Fibroblast of mammary gland (primary cell): ENCODE data around the gene SH2D6.
"Not testable (repeated sequence)": the region's sequence is repeated elsewhere in the genome, so short reads cannot be mapped to it uniquely, and the experiment has no call there.

Experiments used
- DNase-seq: peaks from one replicate; pipeline ENCODE4 v3.0.0-alpha.2; 2010; ENCODE audit warnings: low read depth
- H3K4me3 ChIP-seq: 2 replicates; pipeline ENCODE4 v1.5.1; 2011; ENCODE audit warnings: low read depth, mild to moderate bottlenecking, low read length, moderate library complexity; ENCODE audit not compliant: control insufficient read depth
- CTCF ChIP-seq: conservative IDR thresholded peaks from 2 replicates; pipeline ENCODE4 v1.5.1; 2011; ENCODE audit warnings: low read depth, low read length, inconsistent platforms; ENCODE audit not compliant: control insufficient read depth, insufficient read depth

The SH2D6 gene

DNA sequence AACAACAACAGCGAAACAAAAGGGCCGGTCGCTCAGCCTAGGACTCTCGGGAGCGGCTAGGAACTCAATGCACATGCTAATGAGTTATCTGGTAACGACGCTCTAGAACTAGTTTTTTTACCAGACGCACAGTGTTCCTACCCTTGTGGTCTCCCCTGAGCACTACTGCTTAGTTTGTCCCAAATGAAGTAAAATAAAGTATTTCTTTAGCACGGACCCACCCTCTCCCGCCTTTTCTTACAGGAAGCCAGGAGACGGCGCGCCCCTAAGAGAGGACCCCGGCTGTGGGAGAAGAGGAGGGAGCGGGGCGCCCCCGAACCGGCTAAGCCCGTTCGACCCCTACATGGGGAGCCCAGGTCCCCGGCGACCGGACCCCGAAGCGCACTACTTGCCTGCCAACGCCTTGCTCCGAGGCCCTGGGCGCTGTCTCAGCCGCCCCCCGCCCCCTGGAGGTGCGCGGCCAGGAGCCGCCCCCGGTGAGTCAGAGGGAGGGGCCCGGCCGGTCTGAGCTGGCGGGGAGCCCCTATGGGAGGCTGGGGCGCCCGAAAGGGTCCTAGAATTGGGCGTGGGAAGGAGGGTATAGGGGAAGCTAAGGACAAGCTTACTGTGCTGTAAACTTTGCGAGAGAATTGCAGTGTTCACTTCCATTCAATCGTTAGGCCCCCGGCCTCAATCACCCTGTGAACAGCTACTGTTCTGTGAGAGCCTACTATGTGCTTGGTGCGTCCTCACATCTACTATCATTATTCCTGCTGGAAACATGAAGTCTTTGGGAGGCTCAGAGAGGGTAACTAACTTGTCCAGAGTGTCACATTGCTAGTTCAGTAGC is 4.7 kb upstream of the SH2D6 start:
- TF ChIP-seq CTCF = no peak
- peak; percentile 51 for DNase-seq
- H3K4me3 ChIP-seq = peak overlapping the region; percentile 70

GRCh38 chr2:85414421-85414759 is 4.1 kb upstream of the SH2D6 start:
- not testable (repeated sequence) for H3K4me3 ChIP-seq, DNase-seq

DNA sequence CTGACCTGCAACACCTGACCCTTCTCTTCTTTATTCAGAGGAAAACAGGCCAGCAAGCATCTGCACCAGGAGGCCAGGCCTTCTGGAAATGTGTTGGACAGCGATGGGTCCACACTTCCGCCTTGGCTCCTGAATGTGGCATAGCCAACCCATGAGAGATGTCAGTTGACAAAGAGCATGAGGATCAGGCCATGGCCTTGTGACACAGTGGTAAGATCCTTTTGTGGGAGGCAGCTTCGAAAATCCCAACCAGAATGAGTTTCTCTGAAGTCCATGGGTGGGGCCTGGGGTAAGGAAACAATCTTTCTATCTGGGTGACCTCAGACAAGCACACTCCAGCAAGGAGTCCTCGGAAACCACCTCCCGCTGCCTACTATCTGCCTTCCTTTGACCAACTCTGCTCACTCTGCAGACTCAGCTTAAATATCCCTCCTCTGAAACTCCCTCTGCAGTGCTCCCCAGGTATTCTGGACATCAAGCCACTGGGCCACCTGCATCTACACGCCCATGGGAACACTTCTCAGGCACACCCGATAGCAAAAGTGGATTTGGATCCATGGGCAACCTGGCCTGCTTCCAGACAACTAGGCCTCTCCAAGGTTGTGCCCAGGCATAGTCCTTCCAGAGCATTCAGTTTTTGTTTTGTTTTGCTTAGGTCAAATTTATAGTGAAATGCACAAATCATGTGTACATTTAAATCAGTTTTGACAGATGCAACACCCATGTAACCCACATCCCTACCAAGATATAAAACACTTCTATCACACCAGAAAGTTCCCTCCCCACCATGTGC is 3.6 kb upstream of the SH2D6 start:
- DNase-seq = no peak
- no peak overlapping the region for H3K4me3 ChIP-seq
- no peak for TF ChIP-seq CTCF

DNA sequence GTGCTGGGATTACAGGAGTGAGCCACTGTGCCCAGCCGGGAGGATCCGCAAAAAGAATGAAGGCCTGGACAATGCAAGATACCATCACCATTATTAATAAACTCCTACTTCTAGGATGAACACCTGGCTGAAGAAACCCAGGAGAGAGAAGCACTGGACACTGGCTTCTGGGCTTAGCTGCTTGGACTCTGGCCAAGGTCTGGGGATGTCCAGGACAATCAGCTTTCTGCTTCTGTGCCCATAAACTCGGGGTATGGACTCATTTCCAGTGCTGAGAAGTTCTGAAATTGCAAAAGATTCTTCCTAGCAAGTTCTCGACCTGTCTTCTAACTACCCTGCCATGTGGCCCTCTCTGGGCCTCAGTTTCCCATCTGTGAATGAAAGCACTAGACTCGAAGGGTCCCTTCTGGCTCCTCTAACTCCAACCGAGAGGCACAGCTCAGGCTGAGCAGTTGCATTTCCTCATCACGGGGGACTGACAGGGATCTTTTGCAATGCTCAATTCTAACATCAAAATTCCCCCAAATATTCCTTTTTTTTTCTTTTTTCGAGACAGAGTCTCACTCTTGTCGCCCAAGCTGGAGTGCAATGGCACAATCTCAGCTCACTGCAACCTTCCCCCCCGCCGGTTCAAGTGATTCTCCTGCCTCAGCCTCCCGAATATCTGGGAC is 2.4 kb upstream of the SH2D6 start:
- no peak for DNase-seq
- TF ChIP-seq CTCF = no peak
- no peak overlapping the region for H3K4me3 ChIP-seq

- peak overlapping the region; percentile 76 for H3K4me3 ChIP-seq
- no peak for DNase-seq
- TF ChIP-seq CTCF = no peak
Observed at GRCh38 chr2:85419009-85419675, 628 bp downstream of the SH2D6 start.

DNA sequence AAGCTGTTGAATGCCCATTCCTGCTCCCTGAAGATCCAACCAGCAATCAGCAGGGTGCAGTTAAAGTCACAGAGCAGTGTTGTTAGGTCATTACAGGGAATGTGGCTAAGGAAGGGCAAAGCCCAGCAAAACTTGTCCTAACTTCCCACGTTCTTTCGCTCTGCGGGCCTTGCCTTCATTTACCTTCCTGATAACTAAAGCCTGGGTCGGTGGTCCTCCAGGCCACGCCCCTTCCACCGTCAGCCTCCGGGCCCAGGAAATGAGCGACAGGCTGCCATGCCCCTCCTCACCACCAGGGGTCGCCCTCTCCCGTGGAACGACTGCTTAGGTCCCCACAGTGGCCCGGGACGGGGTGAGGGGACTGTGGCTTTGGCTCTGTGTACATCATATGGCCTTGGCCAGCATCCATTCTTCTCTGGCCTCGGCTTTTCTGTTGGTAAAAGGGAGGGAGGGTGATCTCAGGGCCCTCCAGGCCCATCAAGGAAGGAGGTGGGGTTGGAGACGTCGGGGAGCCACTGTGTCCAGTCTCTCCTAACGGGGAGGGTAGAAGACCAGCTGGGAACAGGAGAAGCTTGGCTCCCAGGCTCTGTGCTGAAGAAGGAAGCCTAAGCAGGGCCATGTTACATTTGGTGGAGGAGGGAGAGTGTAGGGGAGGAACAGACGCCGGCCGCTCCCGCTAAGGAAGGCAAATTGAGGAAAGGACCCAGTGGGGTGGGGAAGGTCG is 2.2 kb downstream of the SH2D6 start:
- peak; percentile 98 for TF ChIP-seq CTCF
- H3K4me3 ChIP-seq = peak overlapping the region; percentile 10
- DNase-seq = peak; percentile 74
